HFFc6 (cell line): ENCODE measurements around the gene TRIM8. TPM values are rescaled to one million over a fixed set of nuclear protein-coding genes. Genes with fewer than 3 reads are reported as not detected.

ENCODE experiments used
- DNase-seq: peaks from one replicate; pipeline ENCODE4 v3.0.0-alpha.2; 2018
- H3K27ac Mint-ChIP-seq: 2 replicates; pipeline ENCODE4 v1.8.0; 2020; ENCODE audit warnings: mild to moderate bottlenecking, mixed read lengths
- H3K27me3 Mint-ChIP-seq: 2 replicates; pipeline ENCODE4 v1.8.0; 2021; ENCODE audit warnings: mild to moderate bottlenecking, moderate library complexity, mixed read lengths; ENCODE audit not compliant: insufficient read depth
- H3K36me3 Mint-ChIP-seq: 2 replicates; pipeline ENCODE4 v1.8.0; 2021; ENCODE audit warnings: low read depth, mixed read lengths
- H3K4me1 Mint-ChIP-seq: 2 replicates; pipeline ENCODE4 v1.8.0; 2020; ENCODE audit warnings: low read depth, mixed read lengths
- H3K4me3 Mint-ChIP-seq: 2 replicates; pipeline ENCODE4 v1.8.0; 2020; ENCODE audit warnings: mild to moderate bottlenecking, moderate library complexity, mixed read lengths
- H3K9me3 Mint-ChIP-seq: 2 replicates; pipeline ENCODE4 v1.8.0; 2020; ENCODE audit warnings: mild to moderate bottlenecking, mixed read lengths
- total RNA-seq, 6 experiments: library from RNA; stranded (reverse); fragmentation: NEBNext Ultra II Directional; extraction: Animal tissue kit (Norgen Biotek cat#: 25700); gene quantifications; 2 replicates in 1 of 6; 3 replicates in 5 of 6; pipeline ENCODE4 v1.2.3, GENCODE V29; 2021
- TF ChIP-seq, protein P1 (sequence below): fragments of 200-600 bp; sonication (generic); IDR thresholded peaks from 2 replicates; pipeline ENCODE4 v1.5.0; 2021; ENCODE audit warnings: antibody characterized with exemption, mild to moderate bottlenecking

TRIM8 gene
- total RNA-seq, 6 experiments from 2014 or later: 123 to 148 (median 135) TPM

DNA sequence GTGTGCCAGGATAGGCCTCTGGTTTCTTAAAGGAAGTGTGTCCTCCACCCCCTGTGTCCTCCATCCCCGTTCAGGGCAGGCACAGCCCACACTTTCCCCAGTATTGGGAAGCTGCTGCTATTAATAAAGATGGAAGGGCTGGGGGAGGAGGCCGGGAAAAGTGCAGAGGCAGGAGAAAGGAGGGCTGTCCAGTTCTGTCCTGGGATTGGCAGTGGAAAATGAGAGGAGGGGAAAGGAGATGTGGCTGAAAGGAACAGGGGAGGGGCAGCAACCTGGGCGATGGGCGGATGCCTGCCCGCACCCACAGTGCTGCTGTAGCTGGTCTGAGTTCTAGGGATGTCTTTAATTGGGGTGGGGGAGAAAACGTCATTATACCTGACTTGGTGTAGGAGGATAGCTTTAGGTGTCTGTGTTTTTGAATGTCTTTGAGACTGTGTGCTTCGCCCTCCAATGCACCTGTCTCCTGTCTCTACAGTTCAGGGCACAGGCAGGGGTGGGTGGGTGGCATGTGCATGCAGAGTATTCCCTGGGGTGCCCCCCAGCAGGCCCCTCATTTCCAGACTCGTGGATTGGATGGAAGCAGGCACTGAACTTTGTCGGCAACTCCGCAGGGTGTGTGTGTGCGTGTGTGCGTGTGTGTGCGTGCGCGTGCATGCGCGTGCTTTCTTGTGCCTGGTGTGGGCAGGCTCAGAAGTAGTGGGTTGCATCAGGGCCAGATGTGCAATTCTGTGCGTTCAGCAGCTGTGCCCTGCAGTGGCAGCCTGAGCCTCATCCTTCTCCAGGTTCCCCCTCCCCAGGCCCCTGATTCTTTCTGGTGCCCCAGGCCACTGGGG is 2.5 kb downstream of the TRIM8 start:
- H3K9me3 Mint-ChIP-seq: no peaks in the 10 kb centered on the region
- H3K4me3 Mint-ChIP-seq: peak overlapping the region; percentile 90
- peaks cover 5% of the 10 kb centered on the region for H3K27me3 Mint-ChIP-seq
- DNase-seq: no peak
- H3K36me3 Mint-ChIP-seq: peaks cover 18% of the 10 kb centered on the region
- TF ChIP-seq, protein P1, sequence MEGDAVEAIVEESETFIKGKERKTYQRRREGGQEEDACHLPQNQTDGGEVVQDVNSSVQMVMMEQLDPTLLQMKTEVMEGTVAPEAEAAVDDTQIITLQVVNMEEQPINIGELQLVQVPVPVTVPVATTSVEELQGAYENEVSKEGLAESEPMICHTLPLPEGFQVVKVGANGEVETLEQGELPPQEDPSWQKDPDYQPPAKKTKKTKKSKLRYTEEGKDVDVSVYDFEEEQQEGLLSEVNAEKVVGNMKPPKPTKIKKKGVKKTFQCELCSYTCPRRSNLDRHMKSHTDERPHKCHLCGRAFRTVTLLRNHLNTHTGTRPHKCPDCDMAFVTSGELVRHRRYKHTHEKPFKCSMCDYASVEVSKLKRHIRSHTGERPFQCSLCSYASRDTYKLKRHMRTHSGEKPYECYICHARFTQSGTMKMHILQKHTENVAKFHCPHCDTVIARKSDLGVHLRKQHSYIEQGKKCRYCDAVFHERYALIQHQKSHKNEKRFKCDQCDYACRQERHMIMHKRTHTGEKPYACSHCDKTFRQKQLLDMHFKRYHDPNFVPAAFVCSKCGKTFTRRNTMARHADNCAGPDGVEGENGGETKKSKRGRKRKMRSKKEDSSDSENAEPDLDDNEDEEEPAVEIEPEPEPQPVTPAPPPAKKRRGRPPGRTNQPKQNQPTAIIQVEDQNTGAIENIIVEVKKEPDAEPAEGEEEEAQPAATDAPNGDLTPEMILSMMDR: no peak
- peak overlapping the region; percentile 97 for H3K27ac Mint-ChIP-seq
- H3K4me1 Mint-ChIP-seq: peaks cover 51% of the 10 kb centered on the region

DNA sequence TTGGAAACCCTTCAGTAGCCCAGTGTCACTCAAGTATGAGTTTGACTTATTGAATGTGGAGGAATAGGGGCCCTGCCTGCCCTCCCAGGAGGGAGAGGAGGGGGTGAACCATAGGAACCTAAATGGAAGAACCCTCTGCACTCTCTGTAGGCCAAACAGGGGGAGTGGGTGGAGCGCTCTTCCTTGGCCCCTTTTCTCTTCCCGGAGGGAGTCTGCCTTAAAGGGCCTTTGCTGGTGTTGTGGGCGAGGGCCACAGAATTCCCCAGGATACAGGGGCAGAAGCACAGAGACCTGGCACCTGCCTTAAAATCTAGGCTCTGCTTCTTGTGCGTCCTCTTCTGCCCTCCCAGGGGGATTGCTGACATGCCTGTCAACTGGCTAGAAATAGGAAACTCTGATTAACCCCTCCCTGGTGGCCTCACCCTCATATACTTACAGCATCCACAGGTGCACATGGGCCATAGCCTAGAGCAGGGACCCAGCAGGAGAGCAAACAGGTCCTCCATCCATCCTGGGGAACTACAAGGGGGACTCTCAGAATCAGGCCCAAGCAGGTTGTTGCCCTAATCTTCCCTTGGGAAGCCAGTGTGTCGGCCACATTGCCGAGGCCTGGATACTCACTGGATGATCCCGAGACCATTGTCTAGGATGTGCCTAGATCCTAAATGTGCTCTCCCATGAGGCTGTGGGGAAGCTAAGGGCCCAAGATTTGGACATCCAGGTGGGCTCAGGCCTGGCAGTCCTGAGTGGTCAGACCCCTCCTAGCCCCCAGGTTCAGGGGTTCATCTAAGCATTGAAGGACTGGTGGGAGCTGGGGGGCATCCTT is 3.4 kb downstream of the TRIM8 start:
- no peaks in the 10 kb centered on the region for H3K9me3 Mint-ChIP-seq
- TF ChIP-seq, protein P1: no peak
- peak overlapping the region; percentile 97 for H3K27ac Mint-ChIP-seq
- H3K27me3 Mint-ChIP-seq: peaks cover 5% of the 10 kb centered on the region
- peak overlapping the region; percentile 90 for H3K4me3 Mint-ChIP-seq
- H3K36me3 Mint-ChIP-seq: peaks cover 24% of the 10 kb centered on the region
- H3K4me1 Mint-ChIP-seq: peaks cover 50% of the 10 kb centered on the region
- no peak for DNase-seq

DNA sequence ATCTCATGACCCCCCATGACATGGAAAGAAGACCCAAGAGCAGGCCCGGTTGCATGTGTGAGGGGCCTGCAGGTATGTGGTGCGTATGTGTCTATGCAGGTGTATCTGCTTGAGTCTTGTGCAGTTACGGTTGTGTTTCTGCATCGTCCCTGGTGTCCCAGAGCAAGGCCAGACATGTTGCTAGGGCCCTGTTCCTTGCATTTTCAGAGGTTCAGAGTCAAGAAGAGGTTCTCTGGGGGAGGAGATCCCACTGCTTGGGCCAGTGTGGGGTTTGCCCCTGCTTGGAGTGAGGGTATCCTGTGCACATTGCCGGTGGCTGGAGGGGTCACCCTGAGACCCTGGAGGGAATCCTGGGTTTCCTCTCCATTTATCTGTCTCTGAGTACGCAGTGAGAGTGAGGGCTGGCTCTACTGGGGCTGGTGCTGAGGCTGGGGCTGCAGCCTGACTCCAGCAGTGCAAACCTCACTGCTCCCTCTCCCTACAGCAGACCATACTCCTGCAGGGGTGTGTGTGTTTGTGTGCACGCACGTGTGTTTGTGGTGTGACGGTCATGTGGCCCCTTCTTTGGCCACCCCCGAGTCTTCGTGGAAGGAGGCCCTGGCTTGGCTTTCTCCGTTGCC is 4.1 kb downstream of the TRIM8 start:
- TF ChIP-seq, protein P1: no peak
- no peaks in the 10 kb centered on the region for H3K9me3 Mint-ChIP-seq
- no peak for DNase-seq
- H3K27ac Mint-ChIP-seq: 0 out of 2 replicates have a peak overlapping the region, but pooled peaks have one; percentile 97
- H3K27me3 Mint-ChIP-seq: peaks cover 5% of the 10 kb centered on the region
- H3K4me1 Mint-ChIP-seq: peaks cover 55% of the 10 kb centered on the region
- peak overlapping the region; percentile 90 for H3K4me3 Mint-ChIP-seq
- H3K36me3 Mint-ChIP-seq: peaks cover 32% of the 10 kb centered on the region

DNA sequence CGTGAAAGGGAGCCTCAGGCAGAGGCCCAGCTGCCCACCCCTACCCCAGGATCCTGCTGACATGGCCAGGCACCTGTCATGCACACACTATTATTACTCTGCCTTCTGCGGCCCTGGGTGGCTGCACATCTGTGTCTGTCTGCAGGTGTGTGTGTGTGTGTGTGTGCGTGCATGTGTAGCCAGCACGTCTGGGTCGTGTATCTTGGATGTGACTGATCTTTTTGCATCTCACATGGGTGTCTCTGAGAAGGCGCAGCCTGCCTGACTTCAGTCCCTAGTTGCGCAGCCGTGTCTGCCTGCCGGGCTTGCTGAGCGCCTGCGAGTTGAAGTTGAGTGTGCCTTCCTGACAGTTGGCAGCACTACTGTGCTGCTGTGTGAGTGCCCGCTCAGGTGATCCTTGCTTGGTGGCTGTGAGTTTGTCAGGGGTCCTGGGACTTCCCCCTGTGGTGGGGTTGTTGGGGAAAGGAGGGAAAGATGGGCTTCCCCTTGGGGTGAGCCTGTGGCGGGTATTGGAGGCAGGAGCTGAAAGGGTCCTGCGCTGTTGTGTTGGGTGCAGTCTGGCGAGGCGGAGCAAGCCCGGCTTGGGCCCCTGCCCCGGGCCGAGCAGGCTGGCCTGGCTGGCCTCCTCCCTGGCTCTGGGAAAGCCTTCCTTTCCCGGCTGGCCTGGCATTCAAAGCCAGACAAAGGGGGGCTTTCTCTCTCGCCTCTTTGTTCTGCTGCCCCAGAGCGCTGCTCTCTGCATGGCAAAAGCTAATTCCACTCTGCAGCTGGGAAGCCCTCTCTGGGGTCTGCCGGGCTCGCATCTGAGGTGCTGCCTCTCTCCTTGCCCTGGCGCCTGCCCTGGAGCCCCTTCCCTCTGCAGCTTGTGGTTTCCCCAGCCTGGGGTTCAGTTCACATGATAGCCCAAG is 4.9 kb downstream of the TRIM8 start:
- H3K4me3 Mint-ChIP-seq: peak overlapping the region; percentile 90
- TF ChIP-seq, protein P1: no peak
- no peaks in the 10 kb centered on the region for H3K9me3 Mint-ChIP-seq
- peaks cover 39% of the 10 kb centered on the region for H3K36me3 Mint-ChIP-seq
- H3K4me1 Mint-ChIP-seq: peaks cover 59% of the 10 kb centered on the region
- peaks cover 5% of the 10 kb centered on the region for H3K27me3 Mint-ChIP-seq
- no peak for DNase-seq
- peak overlapping the region; percentile 55 for H3K27ac Mint-ChIP-seq
